A673 (cell line): ENCODE results near the gene CLEC16A. TPM values are rescaled to one million over a fixed set of nuclear protein-coding genes. Genes with fewer than 3 reads are reported as not detected.

ENCODE experiments used
- BruUV-seq: library from RNA; stranded (reverse); fragments of 400-500 nt; replicated peaks from 2 replicates; lab custom pipeline; 2021; lab: Mats Ljungman, UMichigan
- CTCF ChIA-PET: fragments of 300-600 bp; sonication (Branson Sonifier 250); formaldehyde crosslinking; loops from one replicate; lab custom pipeline; 2022; ENCODE audit warnings: antibody characterized with exemption; lab: Charles Lee
- POLR2A ChIA-PET: fragments of 300-600 bp; sonication (Branson Sonifier 250); formaldehyde crosslinking; loops from one replicate; lab custom pipeline; 2022; ENCODE audit warnings: antibody characterized with exemption; ENCODE audit not compliant: low non-redundant PET; lab: Charles Lee
- DNase-seq: peaks from one replicate; pipeline ENCODE4 v3.0.0-alpha.2; 2015; ENCODE audit warnings: low spot score
- H3K27ac ChIP-seq: fragments of 200-600 bp; sonication (generic); 2 replicates; pipeline ENCODE4 v1.5.1; 2016; ENCODE audit warnings: mixed run types, low read depth, mild to moderate bottlenecking, mixed read lengths, antibody characterized with exemption, low read length; ENCODE audit not compliant: poor library complexity, severe bottlenecking
- H3K27me3 ChIP-seq: fragments of 200-600 bp; sonication (generic); replicated peaks from 2 replicates; pipeline ENCODE4 v1.6.1; 2017; ENCODE audit warnings: mixed run types, low read depth, mild to moderate bottlenecking, mixed read lengths, antibody characterized with exemption, low read length; ENCODE audit not compliant: insufficient read depth, poor library complexity
- H3K36me3 ChIP-seq: fragments of 200-600 bp; sonication (generic); 2 replicates; pipeline ENCODE4 v1.6.1; 2016; ENCODE audit warnings: mixed run types, mild to moderate bottlenecking, mixed read lengths, antibody characterized with exemption, low read length; ENCODE audit not compliant: insufficient read depth, poor library complexity, severe bottlenecking
- H3K4me1 ChIP-seq: fragments of 200-600 bp; sonication (generic); 2 replicates; pipeline ENCODE4 v1.6.1; 2017; ENCODE audit warnings: mixed run types, mild to moderate bottlenecking, mixed read lengths, antibody characterized with exemption, low read length; ENCODE audit not compliant: insufficient read depth, poor library complexity, severe bottlenecking
- H3K4me3 ChIP-seq: fragments of 200-600 bp; sonication (generic); 2 replicates; pipeline ENCODE4 v1.5.1; 2016; ENCODE audit warnings: low read depth, mixed run types, mild to moderate bottlenecking, mixed read lengths, low read length; ENCODE audit not compliant: poor library complexity, severe bottlenecking
- H3K9me3 ChIP-seq: fragments of 200-600 bp; sonication (generic); 2 replicates; pipeline ENCODE4 v1.6.1; 2016; ENCODE audit warnings: mixed run types, low read depth, mild to moderate bottlenecking, mixed read lengths, antibody characterized with exemption, low read length; ENCODE audit not compliant: poor library complexity, severe bottlenecking
- EZH2 ChIP-seq: fragments of 200-600 bp; sonication (generic); IDR thresholded peaks from 2 replicates; pipeline ENCODE4 v1.6.1; 2017; ENCODE audit warnings: borderline replicate concordance, low read depth, mild to moderate bottlenecking, mixed read lengths, antibody characterized with exemption, low read length; ENCODE audit not compliant: poor library complexity, severe bottlenecking
- intact Hi-C: fragments of 100-400 bp; cut with micrococcal nuclease; formaldehyde crosslinking; loops from one replicate; pipeline ENCODE4 v1.10.0; 2022; ENCODE audit not compliant: unreplicated experiment
- total RNA-seq: library from RNA; stranded (reverse); gene quantifications from 2 replicates; pipeline ENCODE4 v1.2.3, GENCODE V29; 2021
- TF ChIP-seq, protein P1 (sequence below): fragments of 300-800, 200-600 bp; sonication (generic); conservative IDR thresholded peaks from 2 replicates; pipeline ENCODE4 v1.5.1; 2017; ENCODE audit warnings: low read depth, mild to moderate bottlenecking, antibody characterized with exemption, low read length, moderate library complexity, mixed read lengths

Gene CLEC16A
- total RNA-seq, 1 experiment from 2014 or later, result 23.4 TPM

DNA sequence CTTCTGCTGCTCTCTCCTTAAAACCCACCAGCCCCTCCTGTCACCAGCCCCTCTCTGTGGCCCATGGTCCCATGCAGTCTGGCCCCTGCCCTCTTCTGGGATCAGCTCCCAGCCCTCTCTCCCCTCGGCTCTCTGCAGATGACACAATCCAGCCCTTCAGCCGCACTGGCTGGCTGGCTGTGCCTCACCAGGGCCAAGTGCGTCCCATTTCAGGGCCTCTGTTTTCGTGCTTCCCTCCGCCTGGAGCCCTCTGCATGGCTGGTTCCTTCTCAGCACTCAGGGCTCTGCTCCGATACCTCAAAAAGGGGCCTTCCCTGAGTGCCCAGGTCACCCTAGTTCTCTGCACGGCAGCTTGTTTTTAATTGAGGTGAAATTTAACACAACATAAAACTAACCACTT is 187.3 kb downstream of the CLEC16A start:
- TF ChIP-seq EZH2, result no peak
- TF ChIP-seq, protein P1, sequence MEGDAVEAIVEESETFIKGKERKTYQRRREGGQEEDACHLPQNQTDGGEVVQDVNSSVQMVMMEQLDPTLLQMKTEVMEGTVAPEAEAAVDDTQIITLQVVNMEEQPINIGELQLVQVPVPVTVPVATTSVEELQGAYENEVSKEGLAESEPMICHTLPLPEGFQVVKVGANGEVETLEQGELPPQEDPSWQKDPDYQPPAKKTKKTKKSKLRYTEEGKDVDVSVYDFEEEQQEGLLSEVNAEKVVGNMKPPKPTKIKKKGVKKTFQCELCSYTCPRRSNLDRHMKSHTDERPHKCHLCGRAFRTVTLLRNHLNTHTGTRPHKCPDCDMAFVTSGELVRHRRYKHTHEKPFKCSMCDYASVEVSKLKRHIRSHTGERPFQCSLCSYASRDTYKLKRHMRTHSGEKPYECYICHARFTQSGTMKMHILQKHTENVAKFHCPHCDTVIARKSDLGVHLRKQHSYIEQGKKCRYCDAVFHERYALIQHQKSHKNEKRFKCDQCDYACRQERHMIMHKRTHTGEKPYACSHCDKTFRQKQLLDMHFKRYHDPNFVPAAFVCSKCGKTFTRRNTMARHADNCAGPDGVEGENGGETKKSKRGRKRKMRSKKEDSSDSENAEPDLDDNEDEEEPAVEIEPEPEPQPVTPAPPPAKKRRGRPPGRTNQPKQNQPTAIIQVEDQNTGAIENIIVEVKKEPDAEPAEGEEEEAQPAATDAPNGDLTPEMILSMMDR, result no peak
- no peaks in the 10 kb centered on the region for H3K36me3 ChIP-seq
- H3K4me3 ChIP-seq, result no peak overlapping the region
- H3K9me3 ChIP-seq, result no peaks in the 10 kb centered on the region
- H3K27ac ChIP-seq, result no peak overlapping the region
- no TSS peak for BruUV-seq
- H3K27me3 ChIP-seq, result no peaks in the 10 kb centered on the region
- intact Hi-C loops, result no loop called here
- no peak for DNase-seq
- ChIA-PET POLR2A (no interaction called here), CTCF (no interaction called here)
- peaks cover 50% of the 10 kb centered on the region for H3K4me1 ChIP-seq

GRCh38 chr16:11133344-11133943 is 189.1 kb downstream of the CLEC16A start:
- Histone ChIP-seq H3K27me3 (no peaks in the 10 kb centered on the region), H3K27ac (peak overlapping the region; percentile 27), H3K36me3 (no peaks in the 10 kb centered on the region), H3K4me1 (peaks cover 63% of the 10 kb centered on the region), H3K4me3 (no peak overlapping the region), H3K9me3 (no peaks in the 10 kb centered on the region)
- TF ChIP-seq, protein P1, result no peak
- no TSS peak for BruUV-seq
- intact Hi-C loops, result no loop called here
- DNase-seq, result peak; percentile 51
- ChIA-PET POLR2A (no interaction called here), CTCF (no interaction called here)

GRCh38 chr16:11134722-11135463 is 190.5 kb downstream of the CLEC16A start:
- Histone ChIP-seq H3K27ac (peak overlapping the region; percentile 74), H3K27me3 (no peaks in the 10 kb centered on the region), H3K4me3 (no peak overlapping the region), H3K36me3 (no peaks in the 10 kb centered on the region), H3K4me1 (peaks cover 65% of the 10 kb centered on the region), H3K9me3 (no peaks in the 10 kb centered on the region)
- ChIA-PET CTCF (no interaction called here), POLR2A (interaction anchor here (0.9 kb wide), 1 partner anchor 119 kb away, joined by 3 read pairs; no protein-coding TSS in a partner anchor)
- TF ChIP-seq EZH2, result no peak
- TF ChIP-seq, protein P1, result no peak
- DNase-seq, result no peak
- intact Hi-C loops, result no loop called here
- no TSS peak for BruUV-seq
